GM18499 (cell line): ENCODE data around the gene TCF7L2.
"Not testable (repeated sequence)": the region's sequence is repeated elsewhere in the genome, so short reads cannot be mapped to it uniquely, and the experiment has no call there.

Source experiments
- ATAC-seq: cut with Tn5 transposase; IDR thresholded peaks from one replicate; pipeline ENCODE4 v1.9.1; 2021; ENCODE audit warnings: moderate number of reproducible peaks; ENCODE audit not compliant: insufficient read depth, unreplicated experiment

The TCF7L2 gene

DNA sequence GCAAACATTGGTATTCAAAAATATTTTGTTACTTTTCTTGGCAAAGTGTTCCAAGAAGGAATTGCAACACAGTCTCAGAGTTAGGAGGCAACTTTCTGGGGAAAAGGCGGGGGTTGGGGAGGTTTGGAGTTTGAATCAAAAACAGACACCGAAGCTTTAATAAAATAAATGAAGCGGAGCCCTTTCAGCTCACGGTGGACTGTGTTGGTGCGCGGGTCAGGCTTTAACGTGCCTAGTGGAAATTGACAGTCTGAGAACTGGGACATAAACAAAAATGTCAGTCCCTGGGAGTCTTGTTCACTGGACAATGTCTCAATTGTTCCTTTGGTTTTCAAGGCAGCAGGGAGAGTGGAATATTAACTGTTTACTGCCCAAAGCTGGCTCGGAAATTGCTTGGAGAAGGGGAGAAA lies 109.3 kb downstream of the TCF7L2 start:
- ATAC-seq: no peak

DNA sequence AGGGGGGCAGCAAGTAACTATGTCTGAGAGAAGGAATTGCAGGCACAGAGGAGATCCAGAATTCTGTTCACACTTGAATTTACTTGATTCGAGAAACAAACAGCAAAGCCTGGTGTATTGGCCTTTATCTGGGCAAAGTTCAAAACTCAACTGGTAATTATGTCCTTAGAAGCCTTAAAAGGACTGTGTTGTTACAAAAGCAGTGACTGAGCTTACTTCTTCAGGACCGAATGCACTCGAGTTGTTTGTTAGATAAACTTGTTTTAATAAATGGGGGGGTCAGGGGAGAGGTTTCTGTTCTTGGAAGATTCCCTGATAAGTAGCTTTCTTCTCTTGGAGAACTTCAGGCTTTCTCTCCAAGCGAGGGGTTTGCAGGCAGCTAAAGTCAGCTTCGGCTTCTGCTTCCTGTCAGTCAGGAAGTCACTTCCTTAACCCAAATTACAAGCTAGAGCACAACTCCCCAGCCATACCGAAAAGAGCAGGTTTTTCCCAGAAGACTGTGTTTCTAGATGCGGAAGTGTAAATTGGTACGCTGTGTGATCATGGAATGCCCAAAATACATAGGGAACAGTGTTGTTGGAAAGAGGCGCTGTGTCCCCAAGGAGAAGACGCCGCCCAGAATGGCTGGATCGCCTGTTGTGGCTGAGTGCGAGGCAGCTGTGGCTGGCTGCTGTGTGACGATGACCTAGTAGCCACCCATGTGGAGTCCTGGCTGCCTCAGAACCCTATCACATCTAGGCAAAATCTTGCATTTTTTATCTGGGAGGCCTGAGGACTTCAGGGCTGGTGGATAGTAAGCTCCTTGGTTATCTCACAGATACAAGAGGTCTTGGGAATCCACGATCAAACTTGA lies 110.4 kb downstream of the TCF7L2 start:
- no peak for ATAC-seq

DNA sequence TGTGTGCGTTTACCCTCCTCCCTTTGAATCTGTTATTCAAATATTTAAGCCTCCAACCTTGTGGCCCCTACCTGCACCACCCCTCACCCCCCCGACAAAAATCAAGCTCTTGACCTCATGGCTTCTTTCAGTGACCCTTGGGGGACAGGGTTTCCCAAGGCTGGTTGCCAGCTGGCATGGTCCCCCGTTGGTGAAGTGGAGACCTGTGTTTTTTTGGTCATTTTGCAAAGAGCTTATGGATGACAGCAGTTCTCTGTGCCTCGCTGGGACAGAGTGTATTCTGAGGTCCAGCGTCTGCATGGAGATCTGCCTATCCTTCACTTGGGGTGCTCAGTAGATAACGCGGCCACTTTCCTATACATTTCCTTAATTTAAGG lies 111.0 kb downstream of the TCF7L2 start:
- no peak for ATAC-seq

DNA sequence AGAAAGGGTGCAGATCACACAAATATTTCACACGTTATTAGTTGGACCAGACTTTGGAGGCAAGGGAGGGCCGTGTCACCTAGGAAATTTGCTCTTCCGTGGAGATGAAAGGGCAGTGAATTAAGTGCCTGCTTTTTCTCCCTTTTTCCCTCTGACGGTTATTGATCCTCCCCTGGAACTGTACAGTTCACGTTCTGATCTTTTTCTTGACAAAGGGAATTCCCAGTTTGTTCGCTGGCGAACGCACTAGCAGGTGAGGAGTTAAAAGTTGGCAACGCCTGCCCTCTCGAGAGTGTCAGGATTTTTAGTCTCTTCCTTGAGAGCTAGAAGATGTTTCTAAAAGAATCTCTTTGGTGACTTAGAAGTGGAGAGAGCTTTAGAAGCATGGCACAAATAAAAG lies 111.5 kb downstream of the TCF7L2 start:
- no peak for ATAC-seq

DNA sequence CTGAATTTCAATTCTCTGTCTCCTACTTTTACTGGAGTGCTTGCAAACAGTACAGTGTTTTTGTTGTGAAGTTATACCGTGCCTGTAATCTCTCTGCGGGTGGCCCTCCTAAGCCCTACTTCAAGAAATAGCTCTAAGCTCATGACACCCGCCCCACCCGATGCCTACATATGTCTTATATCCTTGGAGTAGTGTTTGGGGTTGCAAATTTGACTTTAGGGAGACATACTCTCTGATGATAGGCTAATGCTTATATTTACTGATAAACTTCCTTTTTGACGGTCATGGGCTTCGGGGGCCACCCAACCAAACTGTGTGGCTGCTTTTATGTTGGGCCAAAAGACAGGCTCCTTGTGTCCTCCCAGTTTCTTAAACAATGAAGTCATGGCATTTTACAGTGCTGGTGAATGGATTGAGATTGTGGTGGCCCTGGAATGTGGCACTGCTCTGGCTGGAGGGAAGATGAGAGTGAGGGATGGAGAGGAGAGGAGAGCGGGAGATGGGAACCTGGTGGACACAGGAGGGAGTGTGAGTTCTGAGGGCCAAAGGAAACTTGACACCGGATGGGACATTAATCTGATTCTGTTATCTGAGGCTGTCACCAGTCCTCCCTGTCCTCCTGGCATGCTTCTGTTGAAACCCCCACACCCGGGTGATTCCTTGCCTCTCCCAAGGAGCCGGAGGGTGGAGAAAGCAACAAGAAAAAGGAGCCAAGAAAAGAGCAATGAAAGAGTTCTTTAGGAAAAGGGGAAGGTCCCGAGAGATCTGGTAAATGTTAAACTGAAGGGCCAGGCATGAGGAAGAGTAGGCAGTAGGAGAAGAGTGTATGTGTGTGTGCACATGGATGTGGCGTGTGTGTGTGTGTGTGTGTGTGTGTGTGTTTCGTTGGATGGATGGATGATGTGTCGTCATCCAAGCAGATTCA lies 113.3 kb downstream of the TCF7L2 start:
- ATAC-seq: no peak

DNA sequence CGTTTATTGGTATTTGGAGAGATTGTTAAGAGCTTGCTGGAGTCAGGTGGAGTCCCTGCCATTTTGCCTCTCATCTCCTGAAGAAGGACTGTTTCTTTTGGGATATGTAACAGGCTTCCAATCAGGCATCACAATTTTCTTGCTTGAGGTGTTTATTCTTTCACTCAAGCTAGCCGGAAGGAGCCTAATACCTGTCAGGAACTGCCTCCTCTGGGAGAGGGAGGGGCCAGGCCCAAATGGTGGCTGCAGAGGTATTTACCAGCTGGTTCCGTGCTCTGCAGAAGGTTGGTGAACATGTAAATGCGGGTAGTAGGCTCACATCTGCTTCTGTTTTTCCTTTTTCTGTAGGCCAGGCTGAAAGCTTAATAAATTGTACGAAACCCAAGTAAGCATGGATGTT lies 114.0 kb downstream of the TCF7L2 start:
- ATAC-seq: no peak

DNA sequence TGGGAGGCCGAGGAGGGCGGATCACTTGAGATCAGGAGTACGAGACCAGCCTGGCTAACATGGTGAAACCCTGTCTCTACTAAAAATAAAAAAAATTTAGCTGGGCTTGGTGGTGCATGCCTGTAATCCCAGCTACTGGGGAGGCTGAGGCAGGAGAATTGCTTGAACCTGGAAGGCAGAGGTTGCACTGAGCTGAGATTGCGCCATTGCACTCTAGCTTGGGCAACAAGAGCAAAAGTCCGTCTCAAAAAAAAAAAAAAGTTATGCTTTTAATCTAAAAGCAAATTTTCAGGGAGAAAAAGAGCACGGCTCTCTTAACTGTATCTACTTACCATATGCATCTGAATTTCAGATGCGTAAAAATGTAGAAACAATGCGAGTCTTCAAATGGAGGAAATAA lies 116.1 kb downstream of the TCF7L2 start:
- ATAC-seq: not testable (repeated sequence)

DNA sequence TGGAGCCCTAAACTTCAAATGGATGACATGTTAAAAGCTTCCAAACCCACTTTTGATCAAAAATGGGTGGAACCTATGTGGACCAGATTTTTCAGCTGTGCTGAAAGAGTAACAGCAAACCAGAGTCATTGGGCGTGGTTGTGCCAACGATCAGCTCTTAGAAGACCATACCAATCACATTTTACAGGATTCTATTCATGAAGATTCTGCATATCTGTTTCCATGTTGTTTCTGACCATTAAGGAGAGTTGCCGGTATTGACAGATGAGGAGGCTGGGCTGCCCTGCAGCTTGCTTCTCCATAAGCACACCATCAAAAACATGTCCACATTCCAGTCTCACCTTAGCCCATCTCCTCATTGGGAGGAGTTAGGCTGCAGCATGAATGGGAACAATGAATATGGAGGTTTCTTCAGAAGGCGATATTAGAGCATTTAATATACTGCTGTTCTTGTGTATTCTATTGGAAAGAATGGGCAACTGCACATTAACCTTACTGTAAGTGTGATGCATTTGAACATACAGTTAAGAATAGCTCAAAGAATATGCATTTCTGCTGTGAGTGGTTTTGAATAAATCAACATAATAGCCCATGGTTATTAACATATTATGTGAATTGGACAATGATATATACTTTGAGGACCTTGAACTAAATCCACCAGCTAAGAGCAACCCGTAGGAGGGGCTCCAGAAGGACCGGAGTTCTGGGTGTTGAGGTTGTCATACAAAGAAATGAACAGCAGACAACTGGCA lies 116.7 kb downstream of the TCF7L2 start:
- no peak for ATAC-seq

DNA sequence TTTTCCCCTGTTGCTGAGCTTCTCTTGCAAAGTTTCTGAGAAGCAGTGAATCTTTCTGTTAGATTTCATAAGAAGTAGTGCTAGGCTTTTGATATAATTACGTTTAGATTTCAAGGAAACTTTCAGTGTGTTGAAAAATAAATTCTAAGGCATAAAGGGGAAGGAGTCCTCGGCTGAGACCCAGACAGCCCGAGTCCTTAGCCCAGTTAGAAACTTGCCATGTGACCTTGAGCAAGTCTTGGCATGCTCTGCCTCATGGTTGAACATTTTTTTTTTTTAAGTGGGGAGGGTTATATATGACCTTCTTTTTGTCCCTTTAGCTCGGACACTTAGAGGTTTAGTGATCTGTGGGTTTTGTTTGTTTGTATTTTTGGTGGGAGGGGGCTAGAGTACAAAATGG lies 117.5 kb downstream of the TCF7L2 start:
- no peak for ATAC-seq

DNA sequence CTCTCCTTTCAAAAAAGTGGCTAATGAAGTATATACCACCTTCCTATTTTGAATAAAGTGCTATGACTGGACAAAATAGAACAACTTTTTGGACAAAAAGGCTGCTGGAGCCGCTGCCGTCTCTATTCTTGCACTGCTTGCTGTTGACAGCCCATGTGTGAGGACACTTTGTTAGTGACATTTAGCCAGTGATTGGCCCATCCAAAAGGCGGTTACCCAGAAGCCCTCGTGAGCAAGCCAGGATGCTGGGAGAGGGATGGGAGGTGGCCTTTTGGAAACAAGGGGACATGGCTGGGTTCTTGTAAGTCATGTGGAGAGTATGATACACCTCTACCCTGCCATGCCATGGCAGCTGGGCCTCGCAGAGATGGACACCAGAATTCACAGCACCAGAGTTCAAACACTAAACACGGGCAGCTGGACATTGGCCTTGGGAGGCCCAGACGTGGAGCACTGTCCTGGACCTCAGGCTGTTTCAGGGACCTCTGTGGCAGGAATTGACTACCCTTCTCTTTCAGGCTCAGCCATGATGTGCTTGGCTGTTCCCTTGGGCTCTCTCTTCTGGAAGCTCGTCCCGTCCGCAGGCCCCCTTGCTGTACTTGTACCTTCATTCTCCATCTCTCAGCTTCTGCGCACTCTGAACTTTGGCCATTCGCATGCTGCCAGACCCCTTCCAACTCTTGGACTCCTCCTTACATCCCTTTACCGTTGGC lies 118.3 kb downstream of the TCF7L2 start:
- no peak for ATAC-seq

DNA sequence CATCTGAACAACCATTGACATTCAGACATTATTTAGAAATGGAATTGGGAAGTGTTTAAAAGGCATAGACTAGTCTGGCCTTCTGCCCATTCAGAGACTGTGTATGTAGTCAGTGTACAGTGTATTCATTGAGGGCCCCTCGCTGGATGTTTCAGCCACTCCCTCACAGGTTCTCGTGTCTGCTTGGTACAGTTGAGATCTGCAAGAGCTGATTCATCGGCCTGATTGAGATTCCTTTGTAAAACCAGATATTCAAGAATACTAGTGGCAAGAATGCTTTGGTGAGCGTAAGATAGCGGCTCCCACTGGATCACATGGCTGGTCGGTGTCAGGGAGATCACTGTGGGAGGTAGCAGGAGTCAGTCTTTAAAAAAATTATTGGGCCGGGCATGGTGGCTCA lies 119.5 kb downstream of the TCF7L2 start:
- ATAC-seq: no peak

DNA sequence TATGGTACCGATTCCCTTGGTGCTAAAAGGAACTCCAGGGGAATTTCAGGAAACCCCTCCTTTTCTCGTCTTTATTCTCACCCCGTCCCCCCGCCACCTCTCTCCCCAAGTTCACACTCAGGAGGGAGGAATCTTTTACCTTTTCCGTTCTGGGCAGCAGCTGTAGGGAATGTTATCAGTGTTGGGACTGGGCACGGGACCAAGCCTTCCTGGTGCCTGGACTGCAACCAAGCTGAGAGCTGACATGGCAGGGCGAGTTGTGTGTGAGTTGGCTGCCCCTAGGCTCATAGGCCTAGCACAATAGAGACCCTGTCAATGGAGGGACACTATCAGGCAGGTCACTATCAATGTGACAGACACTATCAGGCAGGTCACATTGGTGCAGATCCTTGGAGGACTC lies 121.4 kb downstream of the TCF7L2 start:
- ATAC-seq: no peak

DNA sequence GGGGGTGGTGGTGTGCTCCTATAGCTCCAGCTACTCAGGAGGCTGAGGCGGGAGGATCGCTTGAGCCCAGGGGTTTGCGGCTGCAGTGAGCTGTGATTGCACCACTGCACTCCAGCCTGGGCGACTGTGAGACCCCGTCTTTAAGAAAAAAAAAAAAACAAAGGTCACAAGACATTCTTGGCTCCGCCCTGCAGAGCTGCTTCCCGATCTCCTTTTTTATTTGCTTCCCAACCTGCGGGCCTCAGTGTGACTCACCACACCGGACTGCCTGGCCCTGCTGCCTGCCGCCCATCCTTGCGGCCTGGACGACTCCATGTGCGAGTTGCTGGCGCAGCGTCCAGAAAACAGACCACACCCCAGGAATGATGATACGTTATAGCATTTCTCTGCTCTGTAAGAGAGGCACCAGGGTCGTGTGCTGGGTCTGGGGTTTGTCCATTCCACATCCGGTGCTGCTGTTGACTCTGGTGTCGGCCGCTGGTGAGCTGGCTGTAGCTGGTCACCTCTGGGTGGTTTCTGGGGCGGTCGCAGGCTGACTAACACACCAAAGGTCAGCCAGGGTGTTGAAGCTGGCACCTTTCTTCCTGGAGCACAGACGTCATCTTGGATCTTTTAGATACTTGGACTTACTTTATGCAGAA lies 123.6 kb downstream of the TCF7L2 start:
- ATAC-seq: no peak

DNA sequence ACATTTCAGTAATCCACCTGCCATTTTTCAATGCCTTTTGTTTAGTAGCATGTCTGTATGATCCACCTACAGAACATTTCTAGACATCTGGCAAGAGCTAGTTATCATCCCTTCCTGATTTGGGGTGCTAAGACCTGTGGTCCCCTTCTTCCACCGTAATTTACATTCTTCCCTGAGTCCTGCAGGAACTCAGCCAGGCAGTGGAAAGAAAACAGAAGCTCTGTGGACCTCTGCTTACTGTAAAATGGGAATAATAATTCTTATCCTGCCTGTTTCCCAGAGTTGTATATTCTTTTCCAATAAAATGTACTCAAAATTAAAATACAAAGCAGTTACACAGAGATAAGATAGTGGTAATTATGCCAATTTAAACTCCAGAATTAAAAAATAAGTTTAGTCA lies 126.9 kb downstream of the TCF7L2 start:
- ATAC-seq: no peak

DNA sequence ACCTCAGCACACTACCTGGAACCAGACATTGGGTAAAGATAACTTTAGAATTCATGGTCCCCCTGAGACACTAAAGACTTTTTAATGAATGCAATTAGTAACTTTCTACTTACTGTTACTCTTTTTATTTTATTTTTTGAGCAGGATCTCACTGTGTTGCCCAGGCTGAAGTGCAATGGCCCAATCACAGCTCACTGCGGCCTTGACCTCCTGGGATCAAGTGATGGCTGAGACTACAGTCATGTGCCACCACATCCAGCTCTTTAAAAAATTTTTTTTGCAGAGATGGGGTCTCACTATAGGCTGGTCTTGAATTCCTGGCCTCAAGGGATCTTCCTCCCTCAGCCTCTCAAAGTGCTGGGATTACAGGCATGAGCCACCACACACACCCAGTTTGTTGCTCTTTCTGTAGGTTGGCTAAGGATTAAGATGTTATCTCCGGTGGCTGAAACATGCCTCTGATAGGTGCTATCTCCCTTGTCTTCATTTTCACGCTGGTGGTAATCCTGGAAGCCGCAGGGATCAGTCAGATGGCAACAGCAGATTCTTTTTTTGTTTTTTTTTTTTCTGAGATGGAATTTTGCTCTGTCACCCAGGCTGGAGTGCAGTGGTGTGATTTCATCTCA lies 128.3 kb downstream of the TCF7L2 start:
- no peak for ATAC-seq

DNA sequence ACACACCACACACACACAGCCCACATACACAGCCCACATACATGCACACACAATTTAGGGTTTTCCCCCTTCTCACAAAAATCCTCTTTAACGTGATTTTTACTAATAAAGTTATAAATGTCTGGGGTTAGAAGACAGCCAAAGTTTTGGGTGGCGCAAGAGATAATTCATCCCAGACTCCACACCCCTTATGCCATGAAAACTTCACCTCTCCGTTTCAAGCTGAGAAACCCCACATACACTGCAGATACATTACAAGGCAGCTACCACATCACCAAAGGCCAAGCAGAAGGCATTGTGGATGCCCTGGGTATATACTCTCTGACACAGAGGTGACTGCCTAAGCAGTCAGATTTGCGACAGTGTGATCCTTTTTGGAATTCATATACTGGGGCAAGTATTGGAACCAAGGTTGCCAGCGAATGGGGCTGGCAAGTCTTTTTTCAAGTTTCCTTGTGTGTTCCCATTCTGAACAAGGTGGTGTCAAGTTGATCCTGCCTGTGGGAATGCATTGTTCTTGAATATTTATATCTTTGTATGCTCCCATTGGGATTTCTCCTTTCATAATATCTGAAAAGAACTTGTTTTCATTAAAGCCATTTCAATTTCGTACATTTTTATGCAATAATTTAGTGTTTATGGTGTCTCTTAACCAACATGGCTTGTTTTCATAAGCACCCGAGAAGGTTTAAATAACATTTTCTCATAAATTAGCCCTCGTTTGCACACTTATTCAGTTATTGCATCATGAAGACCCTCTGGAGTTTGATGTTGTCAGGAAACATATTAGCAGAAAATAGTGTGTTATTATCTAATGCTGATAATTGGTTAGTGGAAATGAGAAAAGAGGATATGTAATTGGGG lies 130.2 kb downstream of the TCF7L2 start:
- ATAC-seq: no peak

DNA sequence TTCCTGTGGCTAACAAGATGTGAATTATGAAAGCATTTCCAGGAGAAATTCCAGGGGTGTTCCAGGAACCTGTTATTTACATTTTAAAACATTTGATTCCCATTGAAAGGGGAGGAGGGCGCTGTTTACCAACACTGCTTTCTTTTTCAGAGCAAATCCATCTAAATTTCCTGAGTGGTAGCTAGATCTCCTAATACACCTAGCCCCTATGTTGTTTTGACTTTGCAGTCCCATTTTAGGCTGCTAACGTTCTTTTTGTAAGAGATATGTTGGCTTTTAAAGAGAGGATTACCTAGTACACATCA lies 130.8 kb downstream of the TCF7L2 start:
- ATAC-seq: no peak

DNA sequence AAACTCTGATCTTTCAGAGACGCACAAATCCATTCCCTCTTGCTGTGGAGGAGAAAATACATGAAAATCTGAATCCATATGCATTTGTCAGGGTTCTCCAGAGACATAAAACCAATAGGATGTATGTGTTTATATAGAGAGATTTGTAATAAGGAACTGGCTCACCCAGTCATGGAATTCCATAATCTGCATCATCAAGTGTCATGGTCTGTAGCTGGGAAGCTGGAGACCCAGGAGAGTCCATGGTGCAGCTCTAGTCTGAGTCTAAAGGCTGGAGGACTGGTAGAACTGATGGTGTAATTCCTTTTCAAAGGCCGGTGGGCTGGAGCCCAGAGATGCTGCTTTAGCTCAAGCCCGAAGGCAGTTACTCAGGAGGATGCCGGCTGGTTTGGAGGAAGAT lies 134.0 kb downstream of the TCF7L2 start:
- ATAC-seq: no peak

DNA sequence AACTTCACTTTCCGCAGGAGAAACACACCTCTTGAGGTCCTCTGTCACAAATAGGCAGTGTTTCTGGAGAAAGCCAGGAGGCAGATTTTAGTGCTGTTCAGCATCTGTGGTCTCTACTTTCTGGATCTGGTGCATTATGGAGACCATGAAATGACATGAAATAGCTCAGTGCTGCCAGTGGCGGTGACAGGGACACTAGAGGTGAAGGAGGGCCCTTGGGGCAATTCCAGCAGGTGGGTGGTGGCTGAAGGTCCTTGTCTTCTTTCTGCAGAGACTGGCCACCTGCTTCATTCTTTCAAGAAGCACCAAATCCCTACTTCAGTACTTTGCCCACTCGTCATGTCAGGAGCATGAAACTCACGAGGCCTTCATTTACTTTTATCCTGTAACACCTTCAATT lies 135.7 kb downstream of the TCF7L2 start:
- ATAC-seq: no peak
